ENCODE measurements around the gene MEF2B. TPM values are rescaled to one million over a fixed set of nuclear protein-coding genes. Genes with fewer than 3 reads are reported as not detected.

MEF2B gene
- total and polyA plus RNA-seq, 2 donors (not counting 3 experiments of a cell fraction or from before 2014, with no cell fraction given), result 0.52 to 1.2 TPM

DNA sequence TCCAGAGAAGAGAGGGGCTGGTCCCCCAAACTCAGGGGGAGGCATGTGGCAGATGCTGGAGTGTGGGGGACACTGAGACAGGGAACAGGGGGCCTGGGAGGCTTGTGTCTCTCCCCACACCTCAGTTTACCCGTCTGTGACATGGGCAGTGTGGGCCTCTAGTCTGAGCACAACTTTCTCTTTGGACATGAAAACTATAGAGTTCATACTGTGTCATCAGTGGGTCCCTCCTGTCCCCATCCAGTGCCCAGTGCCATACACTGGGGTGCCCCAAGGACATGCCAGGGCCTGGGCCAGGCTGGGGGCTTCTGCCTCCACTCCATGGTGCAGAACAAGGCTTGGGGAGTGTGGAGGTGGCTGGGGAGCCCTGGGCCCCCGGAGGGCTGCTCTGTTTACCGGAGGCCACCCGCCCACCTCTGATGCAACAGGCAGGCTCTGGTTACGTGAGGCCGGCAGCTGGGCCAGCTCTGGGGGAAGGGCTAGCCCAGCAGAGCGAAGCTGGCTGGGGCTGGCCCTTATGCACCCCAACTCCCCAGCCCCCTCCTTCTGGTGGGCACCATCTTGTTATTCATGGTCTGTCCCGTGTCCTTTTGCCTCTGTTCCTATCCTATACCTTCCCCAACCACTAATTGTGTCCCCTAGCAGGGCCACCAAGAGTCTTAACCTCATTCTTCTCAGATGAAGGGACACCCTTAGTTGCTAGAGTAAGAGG, 1.9 kb upstream of the MEF2B start:
- no TSS peak for BruUV-seq (replicated peaks)
- Histone ChIP-seq H3K36me3 (ENCODE audit: control insufficient read depth in 2 of 2, extremely low read depth in 1 of 2, insufficient read depth in 2 of 2, low read length in 2 of 2) (peaks cover 0 to 3% of the 10 kb centered on the region in 2 experiments), H3K4me3 (replicated peaks in 1 of 3; ENCODE audit: insufficient read depth in 1 of 3, low read depth in 1 of 3, low read length in 3 of 3) (no peak overlapping the region), H3K9ac (replicated peaks; ENCODE audit: extremely low read depth, insufficient read depth, low read length) (no peak overlapping the region), H3K27ac (ENCODE audit: insufficient read depth, low read depth, low read length) (no peak overlapping the region), H3K9me1 (replicated peaks; ENCODE audit: control insufficient read depth, extremely low read depth, insufficient read depth, low read length) (no peaks in the 10 kb centered on the region), H4K20me1 (replicated peaks; ENCODE audit: control insufficient read depth, extremely low read depth, insufficient read depth, low read length) (no peaks in the 10 kb centered on the region), H3K9me3 (replicated peaks; ENCODE audit: control insufficient read depth, insufficient read depth, low read length) (no peaks in the 10 kb centered on the region), H3K4me1 (ENCODE audit: control insufficient read depth, extremely low read depth, insufficient read depth, low read length) (peaks cover 5% of the 10 kb centered on the region), H3K4me2 (ENCODE audit: insufficient read depth, low read length) (no peak overlapping the region), H3K27me3 (ENCODE audit: control insufficient read depth in 2 of 2, insufficient read depth in 2 of 2, low read length in 2 of 2) (no peaks in the 10 kb centered on the region), H3K79me2 (ENCODE audit: control insufficient read depth, insufficient read depth, low read length) (no peaks in the 10 kb centered on the region), H2AFZ (ENCODE audit: low read depth, low read length) (no peak overlapping the region)
- ChIA-PET CTCF (no interaction called here), POLR2A (no interaction called here)
- FAIRE-seq (no peak), DNase-seq (ENCODE audit: low read depth, low spot score) (no peak)
- TF ChIP-seq MYC (IDR thresholded peaks at IDR 0.05; ENCODE audit: low read depth, low read length) (no peak), FOS (IDR thresholded peaks at IDR 0.05; ENCODE audit: borderline replicate concordance, insufficient read depth, low read length) (no peak)
- dilution Hi-C loops (cut with MboI; ENCODE audit: extremely low pct_ligation_motif_present, low sequenced_read_pairs) (no loop called here), intact Hi-C loops (cut with micrococcal nuclease) (no loop called here)

DNA sequence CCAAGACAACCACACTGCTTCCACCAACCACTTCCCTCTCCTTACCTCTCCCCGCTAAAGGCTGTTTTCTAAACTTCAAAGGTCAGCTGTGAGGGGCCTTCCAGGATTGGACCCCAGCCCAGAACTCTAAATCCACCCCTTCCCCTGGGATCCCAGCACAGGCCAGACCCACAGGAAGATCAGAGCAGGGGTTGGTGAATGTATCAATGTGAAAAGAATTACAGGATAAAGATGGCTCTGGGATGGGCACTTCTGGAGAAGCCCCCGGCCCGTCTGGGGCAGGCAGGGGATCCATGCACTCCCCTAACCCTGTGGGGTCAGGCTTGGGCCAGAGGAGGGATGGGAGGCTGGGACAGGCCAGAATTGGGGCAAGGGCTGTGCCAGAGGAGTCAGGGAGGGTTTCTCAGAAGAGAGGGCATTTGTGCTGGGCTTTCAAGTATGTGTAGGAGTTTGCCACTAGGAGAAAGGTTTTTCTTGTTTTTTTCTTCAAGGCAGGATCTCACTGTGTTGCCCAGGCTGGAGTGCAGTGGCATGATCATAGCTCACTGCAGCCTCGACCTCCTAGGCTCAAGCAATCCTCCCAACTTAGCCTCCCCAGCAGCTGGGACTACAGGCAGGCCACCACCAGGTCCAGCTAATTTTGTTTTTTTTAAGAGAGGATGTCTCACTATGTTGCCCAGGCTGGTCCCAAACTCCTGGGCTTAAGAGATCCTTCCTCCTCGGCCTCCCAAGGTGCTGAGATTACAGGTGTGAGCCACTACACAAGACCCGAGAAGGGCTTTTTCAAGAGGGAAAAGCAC, 1.0 kb upstream of the MEF2B start:
- TF ChIP-seq POLR2AphosphoS5 (IDR thresholded peaks at IDR 0.05; ENCODE audit: insufficient read depth, low read depth, low read length) (no peak), GATA2 (IDR thresholded peaks at IDR 0.05; ENCODE audit: insufficient read depth, insufficient read length, low read depth, low read length) (no peak), MYC (IDR thresholded peaks at IDR 0.05; ENCODE audit: low read depth, low read length) (no peak), POLR2A (IDR thresholded peaks at IDR 0.05; ENCODE audit: low read depth, low read length) (no peak), FOS (IDR thresholded peaks at IDR 0.05; ENCODE audit: borderline replicate concordance, insufficient read depth, low read length) (no peak), JUN (IDR thresholded peaks at IDR 0.05; ENCODE audit: borderline replicate concordance, insufficient read depth, insufficient read length, low read depth) (no peak), EZH2 (IDR thresholded peaks at IDR 0.05; ENCODE audit: borderline replicate concordance, low read depth, low read length, severe bottlenecking) (no peak)
- TF ChIP-seq, protein P1, sequence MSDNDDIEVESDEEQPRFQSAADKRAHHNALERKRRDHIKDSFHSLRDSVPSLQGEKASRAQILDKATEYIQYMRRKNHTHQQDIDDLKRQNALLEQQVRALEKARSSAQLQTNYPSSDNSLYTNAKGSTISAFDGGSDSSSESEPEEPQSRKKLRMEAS (IDR thresholded peaks at IDR 0.05; ENCODE audit: insufficient read depth, insufficient read length), result no peak
- TF ChIP-seq, protein P2, sequence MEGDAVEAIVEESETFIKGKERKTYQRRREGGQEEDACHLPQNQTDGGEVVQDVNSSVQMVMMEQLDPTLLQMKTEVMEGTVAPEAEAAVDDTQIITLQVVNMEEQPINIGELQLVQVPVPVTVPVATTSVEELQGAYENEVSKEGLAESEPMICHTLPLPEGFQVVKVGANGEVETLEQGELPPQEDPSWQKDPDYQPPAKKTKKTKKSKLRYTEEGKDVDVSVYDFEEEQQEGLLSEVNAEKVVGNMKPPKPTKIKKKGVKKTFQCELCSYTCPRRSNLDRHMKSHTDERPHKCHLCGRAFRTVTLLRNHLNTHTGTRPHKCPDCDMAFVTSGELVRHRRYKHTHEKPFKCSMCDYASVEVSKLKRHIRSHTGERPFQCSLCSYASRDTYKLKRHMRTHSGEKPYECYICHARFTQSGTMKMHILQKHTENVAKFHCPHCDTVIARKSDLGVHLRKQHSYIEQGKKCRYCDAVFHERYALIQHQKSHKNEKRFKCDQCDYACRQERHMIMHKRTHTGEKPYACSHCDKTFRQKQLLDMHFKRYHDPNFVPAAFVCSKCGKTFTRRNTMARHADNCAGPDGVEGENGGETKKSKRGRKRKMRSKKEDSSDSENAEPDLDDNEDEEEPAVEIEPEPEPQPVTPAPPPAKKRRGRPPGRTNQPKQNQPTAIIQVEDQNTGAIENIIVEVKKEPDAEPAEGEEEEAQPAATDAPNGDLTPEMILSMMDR (IDR thresholded peaks at IDR 0.05; ENCODE audit: extremely low read depth in 1 of 2, insufficient read depth in 1 of 2, low read depth in 1 of 2, low read length in 2 of 2), result no peak
- ChIA-PET POLR2A (no interaction called here), CTCF (no interaction called here)
- no peaks in the 10 kb centered on the region for H3K79me2 ChIP-seq (ENCODE audit: control insufficient read depth, insufficient read depth, low read length)
- no peaks in the 10 kb centered on the region for H4K20me1 ChIP-seq (replicated peaks; ENCODE audit: control insufficient read depth, extremely low read depth, insufficient read depth, low read length)
- no peaks in the 10 kb centered on the region for H3K36me3 ChIP-seq (ENCODE audit: control insufficient read depth in 2 of 2, extremely low read depth in 1 of 2, insufficient read depth in 2 of 2, low read length in 2 of 2)
- H3K27ac ChIP-seq (ENCODE audit: insufficient read depth, low read depth, low read length), result no peak overlapping the region
- H2AFZ ChIP-seq (ENCODE audit: low read depth, low read length), result no peak overlapping the region
- no TSS peak for BruUV-seq (replicated peaks)
- peaks cover 5% of the 10 kb centered on the region for H3K4me1 ChIP-seq (ENCODE audit: control insufficient read depth, extremely low read depth, insufficient read depth, low read length)
- H3K9me1 ChIP-seq (replicated peaks; ENCODE audit: control insufficient read depth, extremely low read depth, insufficient read depth, low read length), result no peaks in the 10 kb centered on the region
- H3K9me3 ChIP-seq (replicated peaks; ENCODE audit: control insufficient read depth, insufficient read depth, low read length), result no peaks in the 10 kb centered on the region
- H3K9ac ChIP-seq (replicated peaks; ENCODE audit: extremely low read depth, insufficient read depth, low read length), result no peak overlapping the region
- DNase-seq (ENCODE audit: low read depth, low spot score) (no peak), FAIRE-seq (no peak)
- dilution Hi-C loops (cut with MboI; ENCODE audit: extremely low pct_ligation_motif_present, low sequenced_read_pairs), result no loop called here
- intact Hi-C loops (cut with micrococcal nuclease), result no loop called here
- no peak overlapping the region for H3K4me2 ChIP-seq (ENCODE audit: insufficient read depth, low read length)
- no peak overlapping the region for H3K4me3 ChIP-seq (replicated peaks in 1 of 3; ENCODE audit: insufficient read depth in 1 of 3, low read depth in 1 of 3, low read length in 3 of 3)
- H3K27me3 ChIP-seq (ENCODE audit: control insufficient read depth in 2 of 2, insufficient read depth in 2 of 2, low read length in 2 of 2), result no peaks in the 10 kb centered on the region
